Neural cell (in vitro differentiated cells): ENCODE results near the gene APOB. TPM values are rescaled to one million over a fixed set of nuclear protein-coding genes. Genes with fewer than 3 reads are reported as not detected.
"Not testable (repeated sequence)": the region's sequence is repeated elsewhere in the genome, so short reads cannot be mapped to it uniquely, and the experiment has no call there.

ENCODE experiments used
- H2AFZ ChIP-seq: fragments of 200-600, 300-800 bp; sonication (generic), shearing (Covaris generic); 2 replicates; pipeline ENCODE4 v1.6.0; 2014; ENCODE audit warnings: low read depth, mild to moderate bottlenecking, antibody characterized with exemption, low read length, moderate library complexity
- H3F3A ChIP-seq: fragments of 200-600 bp; shearing (Covaris generic); 2 replicates; pipeline ENCODE4 v1.6.1; 2016; ENCODE audit warnings: mild to moderate bottlenecking, moderate library complexity, mixed read lengths, antibody characterized with exemption, low read length; ENCODE audit not compliant: insufficient read depth, poor library complexity, severe bottlenecking
- H3K27ac ChIP-seq: fragments of 200-600, 300-800 bp; sonication (generic), shearing (Covaris generic); 2 replicates; pipeline ENCODE4 v1.5.1; 2014; ENCODE audit warnings: mild to moderate bottlenecking, low read length, moderate library complexity
- H3K27me3 ChIP-seq: fragments of 300-800, 200-600 bp; sonication (generic), shearing (Covaris generic); 2 replicates; pipeline ENCODE4 v1.6.0; 2014; ENCODE audit warnings: mild to moderate bottlenecking, low read depth, low read length, moderate library complexity; ENCODE audit not compliant: insufficient read depth
- H3K36me3 ChIP-seq: fragments of 300-800, 200-600 bp; sonication (generic), shearing (Covaris generic); 2 replicates; pipeline ENCODE4 v1.5.1; 2014; ENCODE audit warnings: mild to moderate bottlenecking, antibody characterized with exemption, low read length, moderate library complexity; ENCODE audit not compliant: insufficient read depth
- H3K4me2 ChIP-seq: fragments of 300-800, 200-600 bp; sonication (generic), shearing (Covaris generic); 2 replicates; pipeline ENCODE4 v1.6.0; 2014; ENCODE audit warnings: mild to moderate bottlenecking, low read length
- H3K4me3 ChIP-seq: fragments of 300-800, 200-600 bp; sonication (generic), shearing (Covaris generic); 2 replicates; pipeline ENCODE4 v1.5.1; 2014; ENCODE audit warnings: mild to moderate bottlenecking, low read length, moderate library complexity
- H3K79me2 ChIP-seq: fragments of 200-600 bp; shearing (Covaris generic); replicated peaks from 2 replicates; pipeline ENCODE4 v1.6.0; 2014; ENCODE audit warnings: mild to moderate bottlenecking, low read length, moderate library complexity; ENCODE audit not compliant: insufficient read depth
- H3K9ac ChIP-seq: fragments of 300-800, 200-600 bp; sonication (generic), shearing (Covaris generic); 2 replicates; pipeline ENCODE4 v1.6.1; 2016; ENCODE audit warnings: mild to moderate bottlenecking, low read length, mixed read lengths
- H3K9me2 ChIP-seq: fragments of 200-600 bp; shearing (Covaris generic); 2 replicates; pipeline ENCODE4 v1.6.1; 2016; ENCODE audit warnings: mild to moderate bottlenecking, low read length, mixed read lengths; ENCODE audit not compliant: insufficient read depth
- H3K9me3 ChIP-seq: fragments of 200-600, 300-800 bp; sonication (generic), shearing (Covaris generic); 2 replicates; pipeline ENCODE4 v1.6.1; 2016; ENCODE audit warnings: mild to moderate bottlenecking, mixed run types, low read length, moderate library complexity, mixed read lengths
- H4K20me1 ChIP-seq: fragments of 200-600 bp; shearing (Covaris generic); 2 replicates; pipeline ENCODE4 v1.6.1; 2016; ENCODE audit warnings: mild to moderate bottlenecking, mixed run types; ENCODE audit not compliant: insufficient read depth
- EP300 ChIP-seq: fragments of 450-650 bp; conservative IDR thresholded peaks from 2 replicates; pipeline ENCODE4 v1.6.1; 2014; ENCODE audit warnings: antibody characterized with exemption, mild to moderate bottlenecking, moderate library complexity; ENCODE audit not compliant: poor library complexity, severe bottlenecking
- EZH2 ChIP-seq: fragments of 200-600, 300-800 bp; shearing (Covaris generic), sonication (generic); IDR thresholded peaks from 2 replicates; pipeline ENCODE4 v1.6.1; 2014; ENCODE audit warnings: antibody characterized with exemption, low read length, borderline replicate concordance, mild to moderate bottlenecking; ENCODE audit not compliant: insufficient read depth, poor library complexity, severe bottlenecking
- MXI1 ChIP-seq: fragments of 450-650 bp; conservative IDR thresholded peaks from 2 replicates; pipeline ENCODE4 v1.6.1; 2014; ENCODE audit warnings: antibody characterized with exemption, mild to moderate bottlenecking; ENCODE audit not compliant: poor library complexity, severe bottlenecking
- POLR2AphosphoS5 ChIP-seq: IDR thresholded peaks from 2 replicates; pipeline ENCODE4 v1.6.1; 2012
- RAD21 ChIP-seq: fragments of 450-650 bp; conservative IDR thresholded peaks from 2 replicates; pipeline ENCODE4 v1.6.1; 2014; ENCODE audit warnings: antibody characterized with exemption, mild to moderate bottlenecking, moderate library complexity
- SMC3 ChIP-seq: fragments of 450-650 bp; conservative IDR thresholded peaks from 2 replicates; pipeline ENCODE4 v1.6.1; 2014; ENCODE audit warnings: antibody characterized with exemption, mild to moderate bottlenecking, moderate library complexity; ENCODE audit not compliant: poor library complexity
- TAF1 ChIP-seq: IDR thresholded peaks from 2 replicates; pipeline ENCODE4 v1.6.1; 2012; ENCODE audit warnings: low read depth
- polyA plus RNA-seq: library from polyadenylated mRNA; depleted of rRNA; stranded (reverse); fragments of >200 nt; gene quantifications from 2 replicates; pipeline ENCODE4 v1.2.3, GENCODE V29; 2014
- TF ChIP-seq, protein P1 (sequence below): fragments of 450-650 bp; IDR thresholded peaks from 2 replicates; pipeline ENCODE4 v1.5.1; 2014; ENCODE audit warnings: antibody characterized with exemption, mild to moderate bottlenecking, moderate library complexity; ENCODE audit not compliant: poor library complexity, severe bottlenecking
- TF ChIP-seq, protein P2 (sequence below): IDR thresholded peaks from 2 replicates; pipeline ENCODE4 v1.6.1; 2012; ENCODE audit warnings: borderline replicate concordance

Gene APOB
- polyA plus RNA-seq, 1 donor from 2014 or later, result not detected

- H3K9ac ChIP-seq, result no peak overlapping the region
- H3K4me3 ChIP-seq, result no peak overlapping the region
- H3K79me2 ChIP-seq, result no peaks in the 10 kb centered on the region
- H2AFZ ChIP-seq, result no peak overlapping the region
- no peaks in the 10 kb centered on the region for H3K36me3 ChIP-seq
- H3K27ac ChIP-seq, result no peak overlapping the region
- H3F3A ChIP-seq, result no peaks in the 10 kb centered on the region
- no peaks in the 10 kb centered on the region for H3K9me2 ChIP-seq
- H3K9me3 ChIP-seq, result no peaks in the 10 kb centered on the region
- H3K27me3 ChIP-seq, result no peaks in the 10 kb centered on the region
- no peaks in the 10 kb centered on the region for H4K20me1 ChIP-seq
- no peak overlapping the region for H3K4me2 ChIP-seq
- no peak for TF ChIP-seq EZH2
- no peak for TF ChIP-seq POLR2AphosphoS5
- TF ChIP-seq SMC3, result no peak
- TF ChIP-seq TAF1, result no peak
- TF ChIP-seq, protein P1, sequence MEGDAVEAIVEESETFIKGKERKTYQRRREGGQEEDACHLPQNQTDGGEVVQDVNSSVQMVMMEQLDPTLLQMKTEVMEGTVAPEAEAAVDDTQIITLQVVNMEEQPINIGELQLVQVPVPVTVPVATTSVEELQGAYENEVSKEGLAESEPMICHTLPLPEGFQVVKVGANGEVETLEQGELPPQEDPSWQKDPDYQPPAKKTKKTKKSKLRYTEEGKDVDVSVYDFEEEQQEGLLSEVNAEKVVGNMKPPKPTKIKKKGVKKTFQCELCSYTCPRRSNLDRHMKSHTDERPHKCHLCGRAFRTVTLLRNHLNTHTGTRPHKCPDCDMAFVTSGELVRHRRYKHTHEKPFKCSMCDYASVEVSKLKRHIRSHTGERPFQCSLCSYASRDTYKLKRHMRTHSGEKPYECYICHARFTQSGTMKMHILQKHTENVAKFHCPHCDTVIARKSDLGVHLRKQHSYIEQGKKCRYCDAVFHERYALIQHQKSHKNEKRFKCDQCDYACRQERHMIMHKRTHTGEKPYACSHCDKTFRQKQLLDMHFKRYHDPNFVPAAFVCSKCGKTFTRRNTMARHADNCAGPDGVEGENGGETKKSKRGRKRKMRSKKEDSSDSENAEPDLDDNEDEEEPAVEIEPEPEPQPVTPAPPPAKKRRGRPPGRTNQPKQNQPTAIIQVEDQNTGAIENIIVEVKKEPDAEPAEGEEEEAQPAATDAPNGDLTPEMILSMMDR, result no peak
- no peak for TF ChIP-seq RAD21
- TF ChIP-seq MXI1, result no peak
- TF ChIP-seq EP300, result no peak
- TF ChIP-seq, protein P2, sequence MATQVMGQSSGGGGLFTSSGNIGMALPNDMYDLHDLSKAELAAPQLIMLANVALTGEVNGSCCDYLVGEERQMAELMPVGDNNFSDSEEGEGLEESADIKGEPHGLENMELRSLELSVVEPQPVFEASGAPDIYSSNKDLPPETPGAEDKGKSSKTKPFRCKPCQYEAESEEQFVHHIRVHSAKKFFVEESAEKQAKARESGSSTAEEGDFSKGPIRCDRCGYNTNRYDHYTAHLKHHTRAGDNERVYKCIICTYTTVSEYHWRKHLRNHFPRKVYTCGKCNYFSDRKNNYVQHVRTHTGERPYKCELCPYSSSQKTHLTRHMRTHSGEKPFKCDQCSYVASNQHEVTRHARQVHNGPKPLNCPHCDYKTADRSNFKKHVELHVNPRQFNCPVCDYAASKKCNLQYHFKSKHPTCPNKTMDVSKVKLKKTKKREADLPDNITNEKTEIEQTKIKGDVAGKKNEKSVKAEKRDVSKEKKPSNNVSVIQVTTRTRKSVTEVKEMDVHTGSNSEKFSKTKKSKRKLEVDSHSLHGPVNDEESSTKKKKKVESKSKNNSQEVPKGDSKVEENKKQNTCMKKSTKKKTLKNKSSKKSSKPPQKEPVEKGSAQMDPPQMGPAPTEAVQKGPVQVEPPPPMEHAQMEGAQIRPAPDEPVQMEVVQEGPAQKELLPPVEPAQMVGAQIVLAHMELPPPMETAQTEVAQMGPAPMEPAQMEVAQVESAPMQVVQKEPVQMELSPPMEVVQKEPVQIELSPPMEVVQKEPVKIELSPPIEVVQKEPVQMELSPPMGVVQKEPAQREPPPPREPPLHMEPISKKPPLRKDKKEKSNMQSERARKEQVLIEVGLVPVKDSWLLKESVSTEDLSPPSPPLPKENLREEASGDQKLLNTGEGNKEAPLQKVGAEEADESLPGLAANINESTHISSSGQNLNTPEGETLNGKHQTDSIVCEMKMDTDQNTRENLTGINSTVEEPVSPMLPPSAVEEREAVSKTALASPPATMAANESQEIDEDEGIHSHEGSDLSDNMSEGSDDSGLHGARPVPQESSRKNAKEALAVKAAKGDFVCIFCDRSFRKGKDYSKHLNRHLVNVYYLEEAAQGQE, result no peak
Measured at GRCh38 chr2:21030983-21031968, 12.6 kb downstream of the APOB start.

- H2AFZ ChIP-seq, result no peak overlapping the region
- TF ChIP-seq MXI1 (no peak), EZH2 (no peak), EP300 (no peak), TAF1 (no peak), SMC3 (no peak), RAD21 (no peak), POLR2AphosphoS5 (no peak)
- TF ChIP-seq, protein P2, result no peak
- TF ChIP-seq, protein P1, result no peak
Measured at GRCh38 chr2:21029519-21029918, 14.4 kb downstream of the APOB start.

DNA sequence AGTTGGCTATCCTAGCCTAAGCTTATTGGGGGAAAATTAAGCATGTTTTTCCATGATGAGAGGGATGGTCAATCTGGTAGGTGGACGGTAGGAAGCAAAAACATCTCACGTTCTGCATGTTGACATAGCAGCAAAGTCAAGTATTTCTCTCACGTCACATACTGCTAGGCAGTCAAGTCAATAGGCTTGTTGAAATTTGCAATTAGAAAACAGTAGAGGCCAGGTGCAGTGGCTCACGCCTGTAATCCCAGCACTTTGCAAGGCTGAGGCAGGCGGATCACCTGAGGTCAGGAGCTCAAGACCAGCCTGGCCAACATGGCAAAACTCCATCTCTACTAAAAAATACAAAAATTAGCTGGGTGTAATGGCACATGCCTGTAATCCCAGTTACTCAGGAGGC is 14.9 kb downstream of the APOB start:
- not testable (repeated sequence) for H3K27me3 ChIP-seq, H2AFZ ChIP-seq, H4K20me1 ChIP-seq, H3K4me3 ChIP-seq, H3K36me3 ChIP-seq, H3K27ac ChIP-seq, H3F3A ChIP-seq, H3K79me2 ChIP-seq, H3K4me2 ChIP-seq, H3K9me2 ChIP-seq, H3K9ac ChIP-seq, H3K9me3 ChIP-seq

More at GRCh38 chr2:21029519-21029918, 14.4 kb downstream of the APOB start:
- H3K9ac ChIP-seq, result no peak overlapping the region
- H3K27me3 ChIP-seq, result no peaks in the 10 kb centered on the region
- H3F3A ChIP-seq, result no peaks in the 10 kb centered on the region
- no peaks in the 10 kb centered on the region for H3K9me2 ChIP-seq
- H3K36me3 ChIP-seq, result no peaks in the 10 kb centered on the region
- H3K79me2 ChIP-seq, result no peaks in the 10 kb centered on the region
- no peaks in the 10 kb centered on the region for H4K20me1 ChIP-seq
- no peak overlapping the region for H3K4me3 ChIP-seq
- H3K9me3 ChIP-seq, result no peaks in the 10 kb centered on the region
- H3K27ac ChIP-seq, result no peak overlapping the region
- no peak overlapping the region for H3K4me2 ChIP-seq
